Stimulated activated memory B cell treated with anti-CD40 and anti-IgM and Interleukin-4, amounts not matched to agents 10 μg/mL and 1 μg/mL and 100 μg/mL, for 72 hours (primary cell): Measurements from ENCODE around the gene SYP.
"Not testable (repeated sequence)": the region's sequence is repeated elsewhere in the genome, so short reads cannot be mapped to it uniquely, and the experiment has no call there.

Source experiments
- ATAC-seq: fragments of 150-1000 bp; cut with Tn5 transposase; 2 replicates; pipeline ENCODE4 v1.10.0; 2021
- H3K27ac Mint-ChIP-seq: one replicate; pipeline ENCODE4 v1.8.0; 2022; ENCODE audit warnings: mild to moderate bottlenecking, mixed read lengths
- H3K27me3 Mint-ChIP-seq: one replicate; pipeline ENCODE4 v1.8.0; 2022; ENCODE audit warnings: mixed read lengths
- H3K36me3 Mint-ChIP-seq: one replicate; pipeline ENCODE4 v1.8.0; 2022; ENCODE audit warnings: mixed read lengths
- H3K4me1 Mint-ChIP-seq: one replicate; pipeline ENCODE4 v1.8.0; 2022; ENCODE audit warnings: mixed read lengths
- H3K4me3 Mint-ChIP-seq: one replicate; pipeline ENCODE4 v1.8.0; 2022; ENCODE audit warnings: mild to moderate bottlenecking, moderate library complexity, mixed read lengths
- H3K9me3 Mint-ChIP-seq: one replicate; pipeline ENCODE4 v1.8.0; 2022; ENCODE audit warnings: mixed read lengths

Gene SYP

GRCh38 chrX:49173544-49173943 lies 26.4 kb downstream of the SYP start:
- Mint-ChIP-seq H3K4me1 (peaks cover 37% of the 10 kb centered on the region), H3K36me3 (peaks cover 28% of the 10 kb centered on the region), H3K4me3 (peak overlapping the region; percentile 90)
- ATAC-seq, H3K27ac Mint-ChIP-seq, H3K27me3 Mint-ChIP-seq, H3K9me3 Mint-ChIP-seq: not testable (repeated sequence)

GRCh38 chrX:49172280-49172780 lies 27.7 kb downstream of the SYP start:
- Mint-ChIP-seq H3K9me3 (no peaks in the 10 kb centered on the region), H3K27ac (peak overlapping the region; percentile 91), H3K4me1 (peaks cover 41% of the 10 kb centered on the region), H3K4me3 (peak overlapping the region; percentile 90), H3K27me3 (no peaks in the 10 kb centered on the region), H3K36me3 (peaks cover 28% of the 10 kb centered on the region)
- ATAC-seq = peak; percentile 90

- peak within 1 kb of the TSS; percentile 90 for H3K4me3 Mint-ChIP-seq
- ATAC-seq = peak; percentile 63
- H3K27me3 Mint-ChIP-seq = no peaks in the 10 kb centered on the region
- no peaks in the 10 kb centered on the region for H3K9me3 Mint-ChIP-seq
- peaks cover 42% of the 10 kb centered on the region for H3K4me1 Mint-ChIP-seq
- H3K27ac Mint-ChIP-seq = peak within 1 kb of the TSS; percentile 91
- peaks cover 28% of the 10 kb centered on the region for H3K36me3 Mint-ChIP-seq
Observed at GRCh38 chrX:49171752-49172279, 28.2 kb downstream of the SYP start, which contains the start of gene PLP2. Gene PLP2 (plus strand): TSS chrX:49171898. CDS start chrX:49172001, 103 bp downstream.

- H3K27ac Mint-ChIP-seq = peak overlapping the region; percentile 79
- H3K4me1 Mint-ChIP-seq = peaks cover 45% of the 10 kb centered on the region
- no peak for ATAC-seq
- H3K4me3 Mint-ChIP-seq = peak overlapping the region; percentile 79
- H3K9me3 Mint-ChIP-seq = no peaks in the 10 kb centered on the region
- no peaks in the 10 kb centered on the region for H3K27me3 Mint-ChIP-seq
- H3K36me3 Mint-ChIP-seq = no peaks in the 10 kb centered on the region
Observed at GRCh38 chrX:49167740-49168108, 32.3 kb downstream of the SYP start.

- peaks cover 43% of the 10 kb centered on the region for H3K4me1 Mint-ChIP-seq
- ATAC-seq = peak; percentile 59
- peak overlapping the region; percentile 79 for H3K4me3 Mint-ChIP-seq
- H3K27me3 Mint-ChIP-seq = no peaks in the 10 kb centered on the region
- H3K9me3 Mint-ChIP-seq = no peaks in the 10 kb centered on the region
- peak overlapping the region; percentile 79 for H3K27ac Mint-ChIP-seq
- H3K36me3 Mint-ChIP-seq = no peaks in the 10 kb centered on the region
Observed at GRCh38 chrX:49166914-49167739, 32.9 kb downstream of the SYP start.

DNA sequence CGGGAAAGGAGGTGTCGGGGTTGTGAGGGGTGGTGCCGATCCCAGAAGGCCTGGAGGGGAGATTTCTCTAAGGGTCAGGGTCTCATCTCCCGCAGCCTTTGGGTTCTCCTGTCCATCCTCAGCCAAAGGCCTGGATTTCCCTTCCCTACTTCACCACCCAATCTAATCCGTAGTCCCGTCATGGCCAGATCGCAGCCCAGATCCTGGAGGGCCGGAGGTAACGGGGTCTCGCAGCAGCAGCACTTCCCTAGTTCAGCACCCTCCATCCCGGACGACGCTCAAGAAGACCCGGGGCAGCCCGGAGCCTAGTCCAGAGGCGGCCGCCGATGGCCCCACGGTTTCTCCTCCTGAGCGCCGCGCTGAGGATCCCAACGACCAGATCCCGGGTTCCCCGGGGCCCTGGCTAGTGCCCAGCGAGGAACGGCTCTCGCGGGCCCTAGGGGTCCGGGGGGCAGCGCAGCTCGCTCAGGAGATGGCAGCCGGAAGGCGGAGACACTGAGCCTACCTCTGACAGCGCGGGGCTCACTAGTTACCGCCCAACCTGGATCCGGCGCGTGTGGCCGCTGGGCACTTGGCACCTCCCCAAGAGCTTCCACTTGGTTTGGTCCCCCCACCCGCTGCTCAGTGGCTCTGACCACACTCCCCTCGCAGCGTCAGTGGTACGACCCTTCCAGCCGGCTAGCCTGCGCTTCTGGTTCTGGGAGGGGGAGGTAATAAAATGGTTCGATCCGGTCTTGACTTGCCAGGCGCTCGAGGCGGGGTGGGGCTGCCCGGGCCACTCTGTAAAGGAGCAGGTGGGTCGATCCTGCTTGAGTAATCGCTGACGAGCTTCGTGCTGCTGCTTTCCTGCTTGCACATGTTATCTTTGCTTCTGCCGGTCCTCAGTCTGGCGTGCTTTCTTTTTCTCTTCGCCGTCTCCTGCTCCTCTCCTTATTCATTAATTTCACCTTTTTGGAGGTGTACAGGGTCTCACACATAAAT lies 33.8 kb downstream of the SYP start:
- H3K27ac Mint-ChIP-seq = peak overlapping the region; percentile 79
- no peaks in the 10 kb centered on the region for H3K36me3 Mint-ChIP-seq
- peak overlapping the region; percentile 79 for H3K4me3 Mint-ChIP-seq
- no peaks in the 10 kb centered on the region for H3K9me3 Mint-ChIP-seq
- H3K27me3 Mint-ChIP-seq = no peaks in the 10 kb centered on the region
- H3K4me1 Mint-ChIP-seq = peaks cover 43% of the 10 kb centered on the region
- peak; percentile 68 for ATAC-seq

DNA sequence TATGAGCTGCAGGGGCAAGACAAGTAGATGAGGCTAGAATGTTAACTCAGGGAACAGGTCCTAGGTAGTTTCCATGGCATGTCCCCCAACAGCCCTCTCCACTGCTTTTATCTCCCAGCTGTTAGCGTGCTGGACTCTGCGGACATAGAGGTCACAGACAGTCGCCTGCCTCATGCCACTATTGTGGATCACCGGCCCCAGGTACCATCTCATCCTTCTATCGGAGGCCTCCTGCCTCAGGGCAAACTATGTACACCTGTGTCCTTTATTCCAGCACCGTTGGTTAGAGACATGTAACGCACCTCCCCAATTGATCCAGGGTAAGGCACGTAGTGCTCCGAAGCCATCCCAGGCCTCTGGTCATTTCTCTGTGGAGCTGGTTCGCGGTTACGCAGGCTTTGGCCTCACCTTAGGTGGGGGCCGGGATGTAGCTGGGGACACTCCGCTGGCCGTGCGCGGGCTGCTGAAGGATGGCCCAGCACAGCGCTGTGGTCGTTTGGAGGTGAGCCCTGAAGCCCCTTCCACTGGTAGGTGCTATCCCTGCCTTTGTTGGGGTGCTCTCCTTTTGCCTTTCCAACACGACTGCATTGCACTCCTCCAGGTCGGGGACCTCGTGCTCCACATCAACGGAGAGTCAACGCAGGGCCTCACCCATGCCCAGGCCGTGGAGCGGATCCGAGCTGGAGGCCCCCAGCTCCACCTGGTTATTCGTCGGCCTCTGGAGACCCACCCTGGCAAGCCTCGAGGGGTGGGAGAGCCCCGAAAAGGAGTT lies 35.2 kb downstream of the SYP start:
- Mint-ChIP-seq H3K36me3 (no peaks in the 10 kb centered on the region), H3K4me1 (peaks cover 43% of the 10 kb centered on the region), H3K27me3 (no peaks in the 10 kb centered on the region), H3K27ac (peak overlapping the region; percentile 83), H3K9me3 (no peaks in the 10 kb centered on the region), H3K4me3 (peak overlapping the region; percentile 79)
- no peak for ATAC-seq

GRCh38 chrX:49163555-49164419 lies 36.2 kb downstream of the SYP start:
- peak; percentile 74 for ATAC-seq
- peak overlapping the region; percentile 83 for H3K27ac Mint-ChIP-seq
- peaks cover 37% of the 10 kb centered on the region for H3K4me1 Mint-ChIP-seq
- H3K9me3 Mint-ChIP-seq = no peaks in the 10 kb centered on the region
- peak overlapping the region; percentile 79 for H3K4me3 Mint-ChIP-seq
- no peaks in the 10 kb centered on the region for H3K36me3 Mint-ChIP-seq
- no peaks in the 10 kb centered on the region for H3K27me3 Mint-ChIP-seq

DNA sequence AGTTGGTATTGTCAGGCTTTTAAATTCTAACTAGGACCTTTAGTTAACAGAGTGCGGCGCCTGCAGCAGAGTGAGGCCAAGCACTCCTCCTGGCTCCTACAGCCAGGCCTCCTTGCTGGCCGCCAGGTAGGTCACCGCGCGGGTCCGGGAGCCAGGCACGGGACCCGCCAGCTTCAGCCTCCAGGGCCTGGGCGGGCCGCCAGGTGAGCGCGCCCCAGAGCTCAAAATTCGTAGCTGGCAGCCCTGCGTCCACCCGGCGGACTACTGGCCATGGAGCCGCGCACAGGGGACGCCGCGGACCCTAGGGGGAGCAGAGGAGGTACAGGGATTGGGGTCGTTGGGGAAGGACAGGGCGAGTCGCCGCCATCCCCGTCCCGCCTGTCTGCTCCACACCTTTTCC lies 37.4 kb downstream of the SYP start, which contains the start of gene MAGIX:
MAGIX (plus strand) TSS at position 139 of the 400 bp plus-strand sequence; CDS start at position 271, 132 bp downstream.
- H3K4me3 Mint-ChIP-seq = peak within 1 kb of the TSS; percentile 79
- H3K27ac Mint-ChIP-seq = peak within 1 kb of the TSS; percentile 83
- no peaks in the 10 kb centered on the region for H3K36me3 Mint-ChIP-seq
- no peak for ATAC-seq
- H3K4me1 Mint-ChIP-seq = peaks cover 32% of the 10 kb centered on the region
- no peaks in the 10 kb centered on the region for H3K9me3 Mint-ChIP-seq
- no peaks in the 10 kb centered on the region for H3K27me3 Mint-ChIP-seq

GRCh38 chrX:49161632-49162031 lies 38.4 kb downstream of the SYP start:
- Mint-ChIP-seq H3K27ac (no peak overlapping the region), H3K9me3 (no peaks in the 10 kb centered on the region), H3K4me1 (peaks cover 23% of the 10 kb centered on the region), H3K27me3 (no peaks in the 10 kb centered on the region), H3K4me3 (no peak overlapping the region), H3K36me3 (no peaks in the 10 kb centered on the region)
- no peak for ATAC-seq

DNA sequence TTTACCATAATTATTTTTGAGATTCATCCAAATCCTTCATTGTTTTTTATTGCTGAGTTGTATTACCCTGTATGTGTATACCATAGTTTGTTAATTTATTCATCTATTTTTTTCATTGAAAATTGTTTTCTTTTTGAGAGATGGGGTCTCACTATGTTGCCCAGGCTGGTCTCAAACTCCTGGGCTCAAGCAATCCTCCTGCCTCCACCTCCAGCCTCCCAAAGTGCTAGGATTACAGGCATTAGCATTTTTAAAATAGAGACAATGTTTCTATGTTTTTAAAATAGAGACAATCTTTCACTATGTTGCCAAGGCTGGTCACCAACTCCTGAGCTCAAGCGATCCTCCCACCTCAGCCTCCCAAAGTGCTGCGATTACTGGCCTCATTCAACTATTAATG lies 39.1 kb downstream of the SYP start:
- H3K27me3 Mint-ChIP-seq = no peaks in the 10 kb centered on the region
- no peak overlapping the region for H3K4me3 Mint-ChIP-seq
- ATAC-seq = no peak
- H3K27ac Mint-ChIP-seq = no peak overlapping the region
- H3K36me3 Mint-ChIP-seq = no peaks in the 10 kb centered on the region
- H3K4me1 Mint-ChIP-seq = peaks cover 19% of the 10 kb centered on the region
- H3K9me3 Mint-ChIP-seq = no peaks in the 10 kb centered on the region

DNA sequence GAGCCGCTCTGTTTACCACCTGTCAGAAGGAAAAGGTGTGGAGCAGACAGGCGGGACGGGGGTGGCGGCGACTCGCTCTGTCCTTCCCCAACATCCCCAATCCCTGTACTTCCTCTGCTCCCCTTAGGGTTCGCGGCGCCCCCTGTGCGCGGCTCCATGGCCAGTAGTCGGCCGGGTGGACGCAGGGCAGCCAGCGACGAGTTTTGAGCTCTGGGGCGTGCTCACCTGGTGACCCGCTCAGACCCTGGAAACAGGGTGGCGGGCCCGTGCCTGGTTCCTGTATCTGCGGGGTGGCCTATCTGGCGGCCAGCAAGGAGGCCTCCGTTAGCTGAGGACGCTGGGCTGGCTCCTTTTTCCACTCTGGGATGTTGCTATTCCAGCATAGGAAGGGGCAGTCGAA lies 42.8 kb downstream of the SYP start:
- ATAC-seq = no peak
- H3K4me3 Mint-ChIP-seq = no peak overlapping the region
- H3K4me1 Mint-ChIP-seq = peaks cover 15% of the 10 kb centered on the region
- no peaks in the 10 kb centered on the region for H3K27me3 Mint-ChIP-seq
- H3K27ac Mint-ChIP-seq = peak overlapping the region; percentile 82
- no peaks in the 10 kb centered on the region for H3K9me3 Mint-ChIP-seq
- H3K36me3 Mint-ChIP-seq = no peaks in the 10 kb centered on the region

- no peaks in the 10 kb centered on the region for H3K27me3 Mint-ChIP-seq
- H3K9me3 Mint-ChIP-seq = no peaks in the 10 kb centered on the region
- peaks cover 15% of the 10 kb centered on the region for H3K4me1 Mint-ChIP-seq
- peak overlapping the region; percentile 75 for H3K4me3 Mint-ChIP-seq
- H3K36me3 Mint-ChIP-seq = no peaks in the 10 kb centered on the region
- H3K27ac Mint-ChIP-seq = peak overlapping the region; percentile 82
- ATAC-seq = peak; percentile 96
Observed at GRCh38 chrX:49155900-49156837, 43.8 kb downstream of the SYP start.
